Esophagus muscularis mucosa (tissue), 4 donors: ENCODE results near the gene ASXL1.

Experiments used
- CTCF ChIP-seq, 3 experiments: fragments of 200-600 bp in 2 of 3; fragments of 450-650 bp in 1 of 3; sonication (generic) in 2 of 3; IDR thresholded peaks; one replicate each; pipeline ENCODE4 v1.5.1; 2017 to 2019; ENCODE audit warnings: antibody characterized with exemption in 3 of 3, mild to moderate bottlenecking in 2 of 3, moderate library complexity in 1 of 3
- EP300 ChIP-seq: sonication (generic); formaldehyde crosslinking; IDR thresholded peaks from one replicate; pipeline ENCODE4 v1.6.1; 2017; ENCODE audit warnings: antibody characterized with exemption
- POLR2A ChIP-seq: fragments of 450-650 bp; IDR thresholded peaks from one replicate; pipeline ENCODE4 v1.6.1; 2017; ENCODE audit warnings: antibody characterized with exemption, moderate library complexity, mild to moderate bottlenecking, low read depth
- POLR2AphosphoS5 ChIP-seq, 2 donors: sonication (generic); formaldehyde crosslinking; IDR thresholded peaks; one replicate each; pipeline ENCODE4 v1.6.1; 2017; ENCODE audit warnings: antibody characterized with exemption in 2 of 2

- TF ChIP-seq CTCF (IDR thresholded peaks at IDR 0.05), result no peak
- no peak for TF ChIP-seq POLR2AphosphoS5 (IDR thresholded peaks at IDR 0.05)
- no peak for TF ChIP-seq POLR2A
- no peak for TF ChIP-seq EP300
Measured at GRCh38 chr20:32359633-32360332, 1.7 kb downstream of the ASXL1 start.
